ENCODE data around the gene GJA10. TPM values are rescaled to one million over a fixed set of nuclear protein-coding genes. Genes with fewer than 3 reads are reported as not detected.
"Not testable (repeated sequence)": the region's sequence is repeated elsewhere in the genome, so short reads cannot be mapped to it uniquely, and the experiment has no call there.

The GJA10 gene
- total RNA-seq, 1 donor from 2014 or later = not detected

DNA sequence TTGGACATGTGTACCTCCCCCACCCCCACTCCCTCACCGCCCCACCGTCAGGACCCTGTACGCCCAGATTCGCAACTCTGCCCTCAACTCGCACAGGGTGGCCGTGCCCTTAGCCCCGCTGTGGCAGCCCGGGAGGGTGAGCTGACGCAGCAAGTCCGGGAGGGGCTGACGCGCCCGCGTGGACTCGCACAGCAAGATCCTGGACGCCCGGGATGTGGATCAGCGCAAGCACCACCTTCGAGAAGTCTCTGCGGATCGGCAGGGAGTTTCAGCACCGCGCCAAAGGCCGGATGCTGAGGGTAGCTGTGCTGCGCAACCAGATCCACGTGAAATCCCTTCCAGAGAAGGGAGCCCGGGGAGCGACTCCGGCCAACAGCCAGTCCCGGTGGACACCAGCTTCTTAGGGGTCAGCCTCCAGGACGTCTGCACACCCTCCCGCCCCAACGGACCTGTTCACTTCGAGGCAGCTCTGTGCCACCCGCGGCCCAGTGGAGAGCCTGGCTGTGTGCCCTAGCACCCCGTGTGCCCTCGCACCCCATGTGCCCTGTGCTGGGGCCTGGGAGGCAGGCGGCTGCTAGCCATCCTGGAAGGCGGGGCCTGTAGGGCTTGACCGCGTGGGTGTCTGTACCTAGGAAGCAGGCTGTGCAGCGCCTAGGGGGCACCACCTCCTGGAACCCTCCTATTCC lies 6.7 kb upstream of the GJA10 start:
- no peak for DNase-seq (ENCODE audit: low read depth)
- Histone ChIP-seq H3K36me3 (ENCODE audit: control insufficient read depth, insufficient read depth, low read length) (no peaks in the 10 kb centered on the region), H3K27me3 (ENCODE audit: control insufficient read depth, insufficient read depth, low read length) (peaks cover 7% of the 10 kb centered on the region), H3K4me3 (ENCODE audit: low read depth, low read length) (no peak overlapping the region)
- TF ChIP-seq, protein P1, sequence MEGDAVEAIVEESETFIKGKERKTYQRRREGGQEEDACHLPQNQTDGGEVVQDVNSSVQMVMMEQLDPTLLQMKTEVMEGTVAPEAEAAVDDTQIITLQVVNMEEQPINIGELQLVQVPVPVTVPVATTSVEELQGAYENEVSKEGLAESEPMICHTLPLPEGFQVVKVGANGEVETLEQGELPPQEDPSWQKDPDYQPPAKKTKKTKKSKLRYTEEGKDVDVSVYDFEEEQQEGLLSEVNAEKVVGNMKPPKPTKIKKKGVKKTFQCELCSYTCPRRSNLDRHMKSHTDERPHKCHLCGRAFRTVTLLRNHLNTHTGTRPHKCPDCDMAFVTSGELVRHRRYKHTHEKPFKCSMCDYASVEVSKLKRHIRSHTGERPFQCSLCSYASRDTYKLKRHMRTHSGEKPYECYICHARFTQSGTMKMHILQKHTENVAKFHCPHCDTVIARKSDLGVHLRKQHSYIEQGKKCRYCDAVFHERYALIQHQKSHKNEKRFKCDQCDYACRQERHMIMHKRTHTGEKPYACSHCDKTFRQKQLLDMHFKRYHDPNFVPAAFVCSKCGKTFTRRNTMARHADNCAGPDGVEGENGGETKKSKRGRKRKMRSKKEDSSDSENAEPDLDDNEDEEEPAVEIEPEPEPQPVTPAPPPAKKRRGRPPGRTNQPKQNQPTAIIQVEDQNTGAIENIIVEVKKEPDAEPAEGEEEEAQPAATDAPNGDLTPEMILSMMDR (IDR thresholded peaks at IDR 0.05; ENCODE audit: insufficient read depth, low read length, poor library complexity, severe bottlenecking) = no peak

DNA sequence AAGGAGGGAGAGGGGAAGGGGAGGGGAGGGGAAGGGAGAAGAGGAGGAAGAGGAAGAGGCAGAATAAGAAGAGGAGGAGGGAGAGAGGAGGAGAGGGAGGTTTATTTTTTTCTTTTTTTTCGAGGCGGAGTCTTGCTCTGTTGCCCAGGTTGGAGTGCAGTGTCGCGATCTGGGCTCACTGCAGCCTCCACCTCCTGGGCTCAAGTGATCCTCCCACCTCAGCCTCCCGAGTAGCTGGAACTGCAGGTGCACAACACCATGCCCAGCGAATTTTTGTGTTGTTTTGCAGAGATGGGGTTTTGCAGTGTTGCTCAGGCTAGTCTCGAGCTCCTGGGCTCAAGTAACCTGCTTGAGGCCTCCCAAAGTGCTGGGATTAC lies 6.1 kb upstream of the GJA10 start:
- no peak for DNase-seq (ENCODE audit: low read depth)
- H3K4me3 ChIP-seq (ENCODE audit: low read depth, low read length) = no peak overlapping the region
- H3K36me3 ChIP-seq (ENCODE audit: control insufficient read depth, insufficient read depth, low read length) = no peaks in the 10 kb centered on the region
- TF ChIP-seq, protein P1 (IDR thresholded peaks at IDR 0.05; ENCODE audit: insufficient read depth, low read length, poor library complexity, severe bottlenecking) = no peak
- H3K27me3 ChIP-seq (ENCODE audit: control insufficient read depth, insufficient read depth, low read length) = peaks cover 7% of the 10 kb centered on the region

DNA sequence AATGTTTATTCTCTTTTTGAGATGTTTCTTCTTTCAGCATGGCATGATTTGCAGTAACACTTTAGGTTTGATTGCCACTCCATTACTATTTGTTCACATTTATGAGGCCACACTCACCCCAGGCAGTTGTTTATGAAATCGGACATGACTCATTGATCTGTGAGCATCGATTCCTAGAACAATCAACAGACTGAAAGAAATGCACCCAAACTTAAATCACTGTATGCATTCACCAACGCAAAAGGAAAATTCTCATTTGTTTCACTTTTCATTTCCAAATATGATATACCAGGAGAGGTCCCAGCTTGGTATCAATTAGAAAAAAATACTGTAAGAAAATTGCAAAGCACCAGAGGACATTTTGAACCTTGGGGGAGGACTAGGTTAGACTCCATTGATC lies 5.4 kb upstream of the GJA10 start:
- DNase-seq (ENCODE audit: low read depth) = no peak
- Histone ChIP-seq H3K4me3 (ENCODE audit: low read depth, low read length) (no peak overlapping the region), H3K36me3 (ENCODE audit: control insufficient read depth, insufficient read depth, low read length) (no peaks in the 10 kb centered on the region), H3K27me3 (ENCODE audit: control insufficient read depth, insufficient read depth, low read length) (peaks cover 7% of the 10 kb centered on the region)
- TF ChIP-seq, protein P1 (IDR thresholded peaks at IDR 0.05; ENCODE audit: insufficient read depth, low read length, poor library complexity, severe bottlenecking) = no peak

DNA sequence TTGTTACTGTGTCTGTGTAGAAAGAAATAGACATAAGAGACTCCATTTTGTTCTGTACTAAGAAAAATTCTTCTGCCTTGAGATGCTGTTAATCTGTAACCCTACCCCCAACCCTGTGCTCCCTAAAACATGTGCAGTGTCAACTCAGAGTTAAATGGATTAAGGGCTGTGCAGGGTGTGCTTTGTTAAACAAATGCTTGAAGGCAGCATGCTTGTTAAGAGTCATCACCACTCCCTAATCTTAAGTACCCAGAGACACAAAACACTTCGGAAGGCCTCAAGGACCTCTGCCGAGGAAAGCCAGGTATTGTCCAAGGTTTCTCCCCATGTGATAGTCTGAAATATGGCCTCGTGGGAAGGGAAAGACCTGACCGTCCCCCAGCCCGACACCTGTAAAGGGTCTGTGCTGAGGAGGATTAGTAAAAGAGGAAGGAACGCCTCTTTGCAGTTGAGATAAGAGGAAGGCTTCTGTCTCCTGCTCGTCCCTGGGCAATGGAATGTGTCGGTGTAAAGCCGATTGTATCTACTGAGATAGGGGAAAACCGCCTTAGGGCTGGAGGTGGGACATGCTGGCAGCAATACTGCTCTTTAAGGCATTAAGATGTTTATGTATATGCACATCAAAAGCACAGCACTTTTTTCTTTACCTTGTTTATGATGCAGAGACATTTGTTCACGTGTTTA lies 3.3 kb upstream of the GJA10 start:
- not testable (repeated sequence) for H3K36me3 ChIP-seq (ENCODE audit: control insufficient read depth, insufficient read depth, low read length); H3K4me3 ChIP-seq (ENCODE audit: low read depth, low read length); DNase-seq (ENCODE audit: low read depth); H3K27me3 ChIP-seq (ENCODE audit: control insufficient read depth, insufficient read depth, low read length)

DNA sequence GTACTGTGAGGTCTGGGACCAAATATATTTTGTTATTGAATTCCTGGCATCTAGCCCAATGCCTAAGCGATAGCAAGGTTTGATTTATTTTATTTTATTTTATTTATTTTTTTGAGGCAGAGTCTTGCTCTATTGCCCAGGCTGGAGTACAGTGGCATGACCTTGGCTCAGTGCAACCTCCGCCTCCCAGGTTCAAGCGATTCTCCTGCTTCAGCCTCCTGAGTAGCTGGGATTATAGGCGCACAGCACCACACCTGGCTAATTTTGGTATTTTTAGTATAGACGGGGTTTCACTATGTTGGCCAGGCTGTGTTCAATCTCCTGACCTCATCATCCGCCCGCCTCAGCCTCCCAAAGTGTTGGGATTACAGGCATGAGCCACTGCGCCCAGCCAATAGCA lies 1.7 kb upstream of the GJA10 start:
- TF ChIP-seq, protein P1 (IDR thresholded peaks at IDR 0.05; ENCODE audit: insufficient read depth, low read length, poor library complexity, severe bottlenecking) = peak; percentile 9
- DNase-seq (ENCODE audit: low read depth); H3K27me3 ChIP-seq (ENCODE audit: control insufficient read depth, insufficient read depth, low read length); H3K4me3 ChIP-seq (ENCODE audit: low read depth, low read length); H3K36me3 ChIP-seq (ENCODE audit: control insufficient read depth, insufficient read depth, low read length): not testable (repeated sequence)

DNA sequence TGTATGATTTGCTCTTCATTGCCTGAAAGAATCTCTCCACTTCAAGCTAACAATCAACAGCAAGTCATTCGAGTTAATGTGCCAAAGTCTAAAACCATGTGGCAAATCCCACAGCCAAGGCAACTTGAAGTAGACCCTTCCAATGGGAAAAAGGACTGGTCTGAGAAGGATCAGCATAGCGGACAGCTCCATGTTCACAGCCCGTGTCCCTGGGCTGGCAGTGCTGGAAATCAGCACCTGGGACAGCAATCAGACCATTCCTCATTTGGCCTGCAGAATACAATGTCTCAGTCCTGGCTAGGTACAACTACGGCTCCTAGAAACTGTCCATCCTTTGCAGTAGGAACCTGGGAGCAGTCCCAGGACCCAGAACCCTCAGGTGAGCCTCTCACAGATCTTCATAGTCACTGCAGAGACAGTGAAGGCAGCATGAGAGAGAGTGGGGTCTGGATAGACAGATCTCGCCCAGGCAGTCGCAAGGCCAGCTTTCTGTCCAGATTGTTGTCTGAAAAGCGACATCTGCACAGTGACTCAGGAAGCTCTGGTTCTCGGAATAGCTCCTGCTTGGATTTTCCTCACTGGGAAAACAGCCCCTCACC lies 1.1 kb downstream of the GJA10 start:
- DNase-seq (ENCODE audit: low read depth) = peak; percentile 42
- peaks cover 3% of the 10 kb centered on the region for H3K27me3 ChIP-seq (ENCODE audit: control insufficient read depth, insufficient read depth, low read length)
- no peaks in the 10 kb centered on the region for H3K36me3 ChIP-seq (ENCODE audit: control insufficient read depth, insufficient read depth, low read length)
- TF ChIP-seq, protein P1 (IDR thresholded peaks at IDR 0.05; ENCODE audit: insufficient read depth, low read length, poor library complexity, severe bottlenecking) = no peak
- no peak overlapping the region for H3K4me3 ChIP-seq (ENCODE audit: low read depth, low read length)

DNA sequence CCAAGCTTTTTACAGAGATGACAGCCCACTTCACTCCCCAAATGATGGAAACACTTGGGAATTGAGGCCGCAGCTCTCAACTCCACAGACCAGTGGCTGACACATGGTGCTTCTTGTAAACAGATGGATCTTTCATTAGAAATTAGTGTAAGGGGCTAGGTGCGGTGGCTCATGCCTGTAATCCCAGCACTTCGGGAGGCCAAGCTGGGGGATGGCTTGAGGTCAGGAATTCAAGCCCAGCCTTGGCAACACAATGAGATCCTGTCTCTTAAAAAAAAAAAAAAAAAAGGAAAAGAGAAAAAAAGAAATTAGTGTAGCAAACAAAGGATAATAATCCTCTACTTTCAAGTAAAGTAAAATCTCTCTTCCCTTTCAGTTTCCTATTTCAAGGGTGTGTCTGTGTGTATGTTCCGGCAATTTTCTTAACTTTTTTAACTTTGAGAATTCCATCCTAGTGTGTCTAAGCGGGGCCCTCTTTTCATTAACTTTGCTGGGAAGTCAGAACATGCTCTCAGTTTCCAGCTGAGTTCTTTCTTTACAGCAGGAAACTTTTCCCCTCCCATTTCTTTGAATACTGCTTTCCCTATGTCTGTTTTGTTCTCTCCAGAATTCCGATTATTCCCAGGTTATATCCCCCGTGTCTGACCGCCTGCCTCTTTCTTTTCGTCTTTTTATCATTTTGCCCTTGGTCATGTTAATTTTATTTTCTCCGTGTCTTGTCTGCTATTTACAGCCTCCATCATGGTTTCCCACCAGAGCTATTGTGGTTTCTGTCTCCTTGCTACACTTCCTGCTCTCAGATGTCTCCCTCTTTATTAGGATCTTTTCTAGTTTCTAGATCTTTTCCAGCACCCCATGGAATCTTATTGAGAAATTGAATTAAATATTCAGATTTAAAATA lies 16.0 kb downstream of the GJA10 start:
- not testable (repeated sequence) for H3K4me3 ChIP-seq (ENCODE audit: low read depth, low read length); DNase-seq (ENCODE audit: low read depth); H3K27me3 ChIP-seq (ENCODE audit: control insufficient read depth, insufficient read depth, low read length); H3K36me3 ChIP-seq (ENCODE audit: control insufficient read depth, insufficient read depth, low read length)

All from kidney epithelial cell (primary cell).